Thyroid gland (tissue), 4 donors: Measurements from ENCODE around the gene TUSC1. TPM values are rescaled to one million over a fixed set of nuclear protein-coding genes. Genes with fewer than 3 reads are reported as not detected.
"Not testable (repeated sequence)": the region's sequence is repeated elsewhere in the genome, so short reads cannot be mapped to it uniquely, and the experiment has no call there.

Source experiments
- DNase-seq, 2 donors: peaks; one replicate each; pipeline ENCODE4 v3.0.0-alpha.2; 2019
- H3K27ac ChIP-seq, 3 donors: fragments of 200-600 bp; sonication (generic); 1 replicate in 2 of 3; 2 replicates in 1 of 3; pipeline ENCODE4 v1.5.1; 2016 to 2019; ENCODE audit warnings: mild to moderate bottlenecking in 1 of 3, moderate library complexity in 1 of 3
- H3K27me3 ChIP-seq: fragments of 200-600 bp; sonication (generic); one replicate; pipeline ENCODE4 v1.5.1; 2019
- H3K36me3 ChIP-seq, 2 donors: fragments of 200-600 bp; sonication (generic); one replicate each; pipeline ENCODE4 v1.5.1; 2016 to 2019
- H3K4me1 ChIP-seq, 2 donors: fragments of 200-600 bp; sonication (generic); one replicate each; pipeline ENCODE4 v1.5.1; 2017 to 2019
- H3K4me3 ChIP-seq, 3 donors: fragments of 200-600 bp; sonication (generic); replicated peaks in 1 of 3; 1 replicate in 2 of 3; 2 replicates in 1 of 3; pipeline ENCODE4 v1.5.1; 2016; ENCODE audit warnings: mild to moderate bottlenecking in 1 of 3
- H3K9me3 ChIP-seq: fragments of 200-600 bp; sonication (generic); one replicate; pipeline ENCODE4 v1.5.1; 2017
- POLR2A ChIP-seq, 2 donors: fragments of 450-650 bp; IDR thresholded peaks; one replicate each; pipeline ENCODE4 v1.6.1; 2017; ENCODE audit warnings: antibody characterized with exemption in 2 of 2, mild to moderate bottlenecking in 2 of 2, moderate library complexity in 1 of 2
- WGBS, 2 donors: methylation state at CpG; one replicate each; pipeline ENCODE4 v1.1.5; 2017; 5-methylcytosine and 5-hydroxymethylcytosine counted together
- intact Hi-C: fragments of 100-400 bp; cut with DNase I; formaldehyde crosslinking; loops from one replicate; pipeline ENCODE4 v1.15.1; 2023
- total RNA-seq, 4 donors: library from RNA; depleted of rRNA; stranded (reverse); fragments of >200 nt; gene quantifications; one replicate each; pipeline ENCODE4 v1.2.3, GENCODE V29; 2016
- TF ChIP-seq, protein P1 (sequence below), 6 experiments: fragments of 200-600 bp in 3 of 6; fragments of 450-650 bp in 3 of 6; sonication (generic) in 3 of 6; IDR thresholded peaks; one replicate each; pipeline ENCODE4 v1.5.1; 2016 to 2019; ENCODE audit warnings: antibody characterized with exemption in 6 of 6, mild to moderate bottlenecking in 2 of 6, inconsistent platforms in 1 of 6, moderate library complexity in 1 of 6

The TUSC1 gene
- total RNA-seq, 4 donors from 2014 or later, result 21.2 to 41.1 (median 28.5) TPM

DNA sequence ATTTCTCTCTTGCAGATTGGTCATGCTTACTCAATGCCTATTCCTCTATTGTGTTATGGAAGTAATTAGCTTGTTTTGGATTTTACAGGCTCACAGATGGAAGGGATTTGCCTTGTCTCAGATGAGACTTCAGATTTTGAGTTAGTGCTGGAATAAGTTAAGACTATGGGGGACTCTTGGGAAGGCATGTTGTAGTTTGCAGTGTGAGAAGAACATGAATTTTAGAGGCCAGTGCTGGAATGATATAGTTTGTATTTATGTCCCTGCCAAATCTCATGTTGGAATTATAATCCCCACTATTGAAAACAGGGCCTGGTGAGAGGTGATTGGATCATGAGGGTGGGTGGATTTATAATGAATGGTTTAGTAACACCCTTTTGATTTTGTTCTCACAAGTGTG is 6.1 kb upstream of the TUSC1 start:
- Histone ChIP-seq H3K27me3 (no peaks in the 10 kb centered on the region), H3K9me3 (no peaks in the 10 kb centered on the region), H3K4me3 (no peak overlapping the region), H3K27ac (no peak overlapping the region), H3K36me3 (no peaks in the 10 kb centered on the region), H3K4me1 (no peaks in the 10 kb centered on the region)
- no peak for DNase-seq
- TF ChIP-seq, protein P1, sequence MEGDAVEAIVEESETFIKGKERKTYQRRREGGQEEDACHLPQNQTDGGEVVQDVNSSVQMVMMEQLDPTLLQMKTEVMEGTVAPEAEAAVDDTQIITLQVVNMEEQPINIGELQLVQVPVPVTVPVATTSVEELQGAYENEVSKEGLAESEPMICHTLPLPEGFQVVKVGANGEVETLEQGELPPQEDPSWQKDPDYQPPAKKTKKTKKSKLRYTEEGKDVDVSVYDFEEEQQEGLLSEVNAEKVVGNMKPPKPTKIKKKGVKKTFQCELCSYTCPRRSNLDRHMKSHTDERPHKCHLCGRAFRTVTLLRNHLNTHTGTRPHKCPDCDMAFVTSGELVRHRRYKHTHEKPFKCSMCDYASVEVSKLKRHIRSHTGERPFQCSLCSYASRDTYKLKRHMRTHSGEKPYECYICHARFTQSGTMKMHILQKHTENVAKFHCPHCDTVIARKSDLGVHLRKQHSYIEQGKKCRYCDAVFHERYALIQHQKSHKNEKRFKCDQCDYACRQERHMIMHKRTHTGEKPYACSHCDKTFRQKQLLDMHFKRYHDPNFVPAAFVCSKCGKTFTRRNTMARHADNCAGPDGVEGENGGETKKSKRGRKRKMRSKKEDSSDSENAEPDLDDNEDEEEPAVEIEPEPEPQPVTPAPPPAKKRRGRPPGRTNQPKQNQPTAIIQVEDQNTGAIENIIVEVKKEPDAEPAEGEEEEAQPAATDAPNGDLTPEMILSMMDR (IDR thresholded peaks at IDR 0.05), result no peak
- no peak for TF ChIP-seq POLR2A (IDR thresholded peaks at IDR 0.05)
- intact Hi-C loops, result no loop called here

DNA sequence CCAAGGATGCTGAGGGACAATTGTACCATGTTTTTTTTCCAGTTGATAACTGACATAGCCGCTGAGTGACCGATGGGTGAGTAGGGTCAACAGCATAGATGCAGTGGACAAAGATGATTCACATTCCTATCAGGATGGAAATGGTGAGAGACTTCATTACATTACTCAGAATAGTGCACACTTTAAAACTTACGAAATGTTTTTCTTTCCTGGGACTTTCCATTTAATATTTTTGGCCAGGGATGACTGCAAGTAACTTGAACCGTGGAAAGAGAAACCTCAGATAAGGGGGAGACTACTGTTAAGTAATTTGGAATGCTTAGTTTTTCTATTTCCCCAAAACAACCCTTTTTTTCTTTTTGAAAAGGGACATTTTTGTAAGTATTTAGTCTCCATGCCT is 3.0 kb upstream of the TUSC1 start:
- intact Hi-C loops, result no loop called here
- no peak overlapping the region for H3K27ac ChIP-seq

DNA sequence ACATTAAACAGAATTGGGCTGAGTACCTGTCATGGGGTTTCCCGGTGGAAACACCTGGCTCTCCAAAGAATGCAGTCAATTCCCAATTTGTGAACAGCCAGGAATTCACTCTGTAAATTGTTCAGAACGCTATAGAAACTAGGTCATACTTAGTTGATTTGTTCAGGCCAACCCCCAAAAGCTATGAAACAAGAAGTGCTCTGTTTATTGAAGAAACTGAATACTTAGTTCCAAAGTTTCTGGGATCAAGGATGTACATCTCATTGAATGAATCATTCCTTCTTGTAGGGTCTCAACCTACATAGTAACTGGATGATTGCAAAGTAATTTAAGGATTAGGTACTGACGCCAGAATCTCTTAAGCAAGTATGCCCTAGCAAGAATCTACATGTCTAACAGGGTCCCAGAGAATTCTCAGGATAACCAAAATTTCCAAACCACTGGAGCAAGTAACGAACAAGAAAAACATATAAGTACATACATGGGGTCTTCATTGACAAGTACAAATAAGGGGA is 659 bp upstream of the TUSC1 start:
- Histone ChIP-seq H3K36me3 (no peaks in the 10 kb centered on the region), H3K27me3 (no peaks in the 10 kb centered on the region), H3K4me3 (peak overlapping the region in 2 of 3 donors; percentile 67 to 75), H3K9me3 (no peaks in the 10 kb centered on the region), H3K27ac (peak overlapping the region; percentile 98 to 100 (median 99)), H3K4me1 (peaks cover 5 to 15% of the 10 kb centered on the region in 2 donors)
- WGBS, 2 donors, result 58 to 60% methylated on average over 4 of the region's 4 CpGs
- TF ChIP-seq POLR2A (IDR thresholded peaks at IDR 0.05), result no peak
- TF ChIP-seq, protein P1 (IDR thresholded peaks at IDR 0.05), result no peak
- intact Hi-C loops, result no loop called here
- no peak for DNase-seq

More for the DNA sequence above, 3.0 kb upstream of the TUSC1 start:
- TF ChIP-seq, protein P1 (IDR thresholded peaks at IDR 0.05), result no peak
- TF ChIP-seq POLR2A (IDR thresholded peaks at IDR 0.05), result no peak
- Histone ChIP-seq H3K4me1 (peaks cover 5 to 15% of the 10 kb centered on the region in 2 donors), H3K36me3 (no peaks in the 10 kb centered on the region), H3K9me3 (no peaks in the 10 kb centered on the region), H3K4me3 (no peak overlapping the region), H3K27me3 (no peaks in the 10 kb centered on the region)
- no peak for DNase-seq
- 61 to 75% methylated on average over 4 of the region's 4 CpGs for WGBS, 2 donors

DNA sequence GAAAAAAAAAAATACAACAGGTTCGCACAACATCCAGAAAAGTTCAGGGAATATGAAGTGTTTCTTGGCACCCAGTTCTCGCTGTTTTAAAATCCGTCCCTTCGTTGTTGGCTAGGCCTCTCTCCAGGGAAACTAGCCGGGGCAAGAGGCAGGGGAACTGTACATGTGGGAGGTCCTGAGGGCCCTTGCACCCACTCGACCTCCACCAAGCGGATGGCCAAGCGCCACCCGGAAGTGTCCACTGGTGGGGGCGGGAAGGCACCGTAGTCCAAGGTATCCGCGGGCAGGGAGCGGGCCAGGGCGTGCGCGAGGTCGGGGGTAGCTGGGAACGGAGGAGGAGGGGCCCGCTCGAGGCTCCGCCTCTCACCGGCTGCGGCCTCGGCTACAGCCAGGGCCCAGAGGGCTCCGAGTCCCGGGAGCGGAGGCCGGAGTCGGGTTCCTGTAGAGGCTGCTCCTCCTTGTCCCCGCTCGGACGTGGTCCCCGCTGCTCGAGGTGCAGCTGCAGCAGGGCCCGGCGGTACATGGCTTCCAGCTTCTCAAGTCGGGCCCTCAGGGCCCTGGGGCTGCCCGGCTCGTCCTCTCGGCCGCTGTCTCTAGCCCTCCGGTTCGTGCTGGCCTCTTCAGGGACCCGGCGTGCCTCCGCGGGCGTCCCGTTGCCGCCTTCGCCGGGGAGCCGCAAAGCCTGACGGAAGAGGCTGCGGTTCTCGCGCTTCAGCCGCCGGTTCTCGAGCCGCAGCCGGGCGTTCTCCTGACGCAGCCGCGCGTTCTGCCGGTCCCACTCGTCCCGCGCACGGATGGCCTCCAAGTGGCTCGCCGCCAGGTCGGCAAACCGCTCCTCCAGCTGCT is 720 bp downstream of the TUSC1 start:
- intact Hi-C loops, result no loop called here
- peak overlapping the region; percentile 13 to 75 (median 67) for H3K4me3 ChIP-seq
- DNase-seq, result peak; percentile 90 to 93
- peak overlapping the region; percentile 98 to 100 (median 99) for H3K27ac ChIP-seq
- TF ChIP-seq, protein P1 (IDR thresholded peaks at IDR 0.05), result no peak
- TF ChIP-seq POLR2A (IDR thresholded peaks at IDR 0.05), result peak; percentile 43 to 74
- H3K9me3 ChIP-seq, result no peaks in the 10 kb centered on the region
- H3K27me3 ChIP-seq, result no peaks in the 10 kb centered on the region
- H3K36me3 ChIP-seq, result no peaks in the 10 kb centered on the region
- H3K4me1 ChIP-seq, result peaks cover 5 to 15% of the 10 kb centered on the region in 2 donors
- whole genome bisulfite sequencing, 2 donors, result 2 to 4% methylated on average over 18 to 33 of the region's 77 CpGs

DNA sequence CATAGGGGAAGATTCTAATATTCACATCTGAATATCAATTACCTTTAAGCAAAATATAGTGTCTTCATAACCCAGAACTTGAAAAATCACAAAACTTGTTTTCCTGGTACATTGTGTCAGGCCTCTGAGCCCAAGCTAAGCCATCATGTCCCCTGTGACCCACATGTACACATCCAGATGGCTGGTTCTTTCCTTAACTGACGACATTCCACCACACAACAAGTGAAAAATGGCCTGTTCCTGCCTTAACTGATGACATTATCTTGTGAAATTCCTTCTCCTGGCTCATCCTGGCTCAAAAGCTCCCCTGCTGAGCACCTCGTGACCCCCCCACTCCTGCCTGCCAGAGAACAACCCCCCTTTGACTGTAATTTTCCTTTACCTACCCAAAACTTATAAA is 2.4 kb downstream of the TUSC1 start:
- H3K36me3 ChIP-seq, intact Hi-C loops, H3K9me3 ChIP-seq, H3K27me3 ChIP-seq, DNase-seq, H3K27ac ChIP-seq, H3K4me3 ChIP-seq: not testable (repeated sequence)
- 90 to 92% methylated on average over 2 of the region's 2 CpGs for WGBS, 2 donors
- peaks cover 5 to 15% of the 10 kb centered on the region in 2 donors for H3K4me1 ChIP-seq
